Measurements from ENCODE around the gene SRXN1.

Gene SRXN1

GRCh38 chr20:669573-669972 lies 16.6 kb upstream of the SRXN1 start:
- no peak for DNase-seq (ENCODE audit: low read depth)
- no peak overlapping the region for H3K4me3 ChIP-seq (ENCODE audit: low read depth, low read length)
- no peak for TF ChIP-seq CTCF (IDR thresholded peaks at IDR 0.05; ENCODE audit: low read depth, low read length, missing control alignments)

GRCh38 chr20:668638-669037 lies 15.6 kb upstream of the SRXN1 start:
- H3K4me3 ChIP-seq (ENCODE audit: low read depth, low read length) = no peak overlapping the region
- no peak for TF ChIP-seq CTCF (IDR thresholded peaks at IDR 0.05; ENCODE audit: low read depth, low read length, missing control alignments)
- no peak for DNase-seq (ENCODE audit: low read depth)

GRCh38 chr20:668050-668449 lies 15.1 kb upstream of the SRXN1 start:
- TF ChIP-seq CTCF (IDR thresholded peaks at IDR 0.05; ENCODE audit: low read depth, low read length, missing control alignments) = no peak
- DNase-seq (ENCODE audit: low read depth) = no peak
- H3K4me3 ChIP-seq (ENCODE audit: low read depth, low read length) = no peak overlapping the region

GRCh38 chr20:667351-668034 lies 14.5 kb upstream of the SRXN1 start:
- TF ChIP-seq CTCF (IDR thresholded peaks at IDR 0.05; ENCODE audit: low read depth, low read length, missing control alignments) = peak; percentile 92
- H3K4me3 ChIP-seq (ENCODE audit: low read depth, low read length) = no peak overlapping the region
- no peak for DNase-seq (ENCODE audit: low read depth)

- TF ChIP-seq CTCF (IDR thresholded peaks at IDR 0.05; ENCODE audit: low read depth, low read length, missing control alignments) = no peak
- DNase-seq (ENCODE audit: low read depth) = no peak
- no peak overlapping the region for H3K4me3 ChIP-seq (ENCODE audit: low read depth, low read length)
Observed at GRCh38 chr20:666877-667276, 13.9 kb upstream of the SRXN1 start.

GRCh38 chr20:665276-665675 lies 12.3 kb upstream of the SRXN1 start:
- TF ChIP-seq CTCF (IDR thresholded peaks at IDR 0.05; ENCODE audit: low read depth, low read length, missing control alignments) = no peak
- no peak for DNase-seq (ENCODE audit: low read depth)

GRCh38 chr20:664576-664975 lies 11.6 kb upstream of the SRXN1 start:
- DNase-seq (ENCODE audit: low read depth) = no peak
- no peak for TF ChIP-seq CTCF (IDR thresholded peaks at IDR 0.05; ENCODE audit: low read depth, low read length, missing control alignments)
- H3K4me3 ChIP-seq (ENCODE audit: low read depth, low read length) = no peak overlapping the region

More at GRCh38 chr20:665276-665675, 12.3 kb upstream of the SRXN1 start:
- no peak overlapping the region for H3K4me3 ChIP-seq (ENCODE audit: low read depth, low read length)

Data from GM12864 (cell line).